SK-N-SH (cell line): ENCODE data around the gene ASCC1. TPM values are rescaled to one million over a fixed set of nuclear protein-coding genes. Genes with fewer than 3 reads are reported as not detected.

Experiments used
- CTCF ChIA-PET: fragments of 300-600, 350-600 bp; formaldehyde crosslinking; extraction: SDS; loops from one replicate; lab custom pipeline; 2021; lab: Yijun Ruan, JAX
- POLR2A ChIA-PET: fragments of 350-600 bp; sonication (Branson Sonifier 250); formaldehyde crosslinking; extraction: SDS; loops from one replicate; lab custom pipeline; 2020; ENCODE audit warnings: antibody characterized with exemption, inconsistent platforms; lab: Yijun Ruan, JAX
- DNase-seq: peaks from one replicate; pipeline ENCODE4 v3.0.0; 2012
- H2AFZ ChIP-seq: fragments of 200-600 bp; sonication (generic); 2 replicates; pipeline ENCODE4 v1.8.1; 2016; ENCODE audit warnings: antibody characterized with exemption, mild to moderate bottlenecking, low read depth
- H3F3A ChIP-seq: fragments of 200-600 bp; sonication (generic); replicated peaks from 2 replicates; pipeline ENCODE3; 2016; ENCODE audit warnings: antibody characterized with exemption, mild to moderate bottlenecking; ENCODE audit not compliant: insufficient read depth
- H3K27ac ChIP-seq, 2 experiments: fragments of 200-500 bp in 1 of 2; fragments of 200-600 bp in 1 of 2; sonication (Bioruptor generic) in 1 of 2; sonication (generic), shearing (Covaris generic) in 1 of 2; 2 replicates each; pipeline versions ENCODE4 v1.5.1 to v1.6.1; 2014 to 2016; ENCODE audit warnings: low read depth in 2 of 2, inconsistent platforms in 1 of 2, low read length in 1 of 2, mild to moderate bottlenecking in 1 of 2, mixed read lengths in 1 of 2
- H3K27me3 ChIP-seq: fragments of 200-600 bp; sonication (generic), shearing (Covaris generic); 2 replicates; pipeline ENCODE4 v1.6.1; 2016; ENCODE audit warnings: mixed run types; ENCODE audit not compliant: insufficient read depth
- H3K36me3 ChIP-seq, 2 experiments: fragments of 200-500 bp in 1 of 2; fragments of 200-600 bp in 1 of 2; sonication (Bioruptor generic) in 1 of 2; sonication (generic) in 1 of 2; replicated peaks in 1 of 2; 2 replicates each; pipeline versions ENCODE3 to v1.5.1; 2014 to 2016; ENCODE audit warnings: low read length in 1 of 2, mild to moderate bottlenecking in 1 of 2; ENCODE audit not compliant: insufficient read depth in 2 of 2, control insufficient read depth in 1 of 2
- H3K4me1 ChIP-seq, 2 experiments: fragments of 200-500 bp in 1 of 2; fragments of 200-600 bp in 1 of 2; sonication (Bioruptor generic) in 1 of 2; sonication (generic), shearing (Covaris generic) in 1 of 2; 2 replicates each; pipeline versions ENCODE4 v1.5.1 to v1.6.1; 2014 to 2016; ENCODE audit warnings: low read depth in 1 of 2, low read length in 1 of 2, mixed run types in 1 of 2; ENCODE audit not compliant: insufficient read depth in 2 of 2, control insufficient read depth in 1 of 2
- H3K4me2 ChIP-seq: fragments of 200-600 bp; sonication (generic), shearing (Covaris generic); 2 replicates; pipeline ENCODE4 v1.6.1; 2017; ENCODE audit warnings: mixed run types
- H3K4me3 ChIP-seq, 2 experiments: fragments of 200-500 bp in 1 of 2; fragments of 200-600 bp in 1 of 2; sonication (Bioruptor generic) in 1 of 2; sonication (generic), shearing (Covaris generic) in 1 of 2; 2 replicates each; pipeline versions ENCODE4 v1.5.1 to v1.8.1; 2014 to 2016; ENCODE audit warnings: low read depth in 2 of 2, inconsistent platforms in 1 of 2, low read length in 1 of 2, mild to moderate bottlenecking in 1 of 2, mixed read lengths in 1 of 2, moderate library complexity in 1 of 2
- H3K79me2 ChIP-seq: fragments of 200-600 bp; sonication (generic); 2 replicates; pipeline ENCODE4 v1.8.1; 2017; ENCODE audit warnings: mild to moderate bottlenecking; ENCODE audit not compliant: insufficient read depth
- H3K9ac ChIP-seq: fragments of 200-600 bp; sonication (generic); 2 replicates; pipeline ENCODE4 v1.6.1; 2017; ENCODE audit warnings: mixed run types
- H3K9me2 ChIP-seq: fragments of 200-600 bp; sonication (generic); 2 replicates; pipeline ENCODE4 v1.6.1; 2017; ENCODE audit warnings: mixed run types
- H3K9me3 ChIP-seq: fragments of 200-600 bp; sonication (generic); 2 replicates; pipeline ENCODE4 v1.6.1; 2017; ENCODE audit warnings: mixed run types, mild to moderate bottlenecking, moderate library complexity
- H4K20me1 ChIP-seq: fragments of 200-600 bp; sonication (generic); 2 replicates; pipeline ENCODE4 v1.6.1; 2017; ENCODE audit warnings: mild to moderate bottlenecking, mixed run types; ENCODE audit not compliant: insufficient read depth
- ELF1 ChIP-seq: IDR thresholded peaks from 2 replicates; pipeline ENCODE4 v1.4.0; 2012
- EP300 ChIP-seq, 2 experiments: IDR thresholded peaks; 2 replicates each; pipeline versions ENCODE4 v1.4.0 to v1.6.1; 2012; ENCODE audit warnings: borderline replicate concordance in 1 of 2, low read depth in 1 of 2, low read length in 1 of 2
- EZH2phosphoT487 ChIP-seq: fragments of 200-600 bp; sonication (generic); IDR thresholded peaks from 2 replicates; pipeline ENCODE4 v1.6.1; 2017; ENCODE audit warnings: low read depth, mixed run types, mild to moderate bottlenecking, antibody characterized with exemption, moderate library complexity, borderline replicate concordance
- FOSL2 ChIP-seq: IDR thresholded peaks from 2 replicates; pipeline ENCODE4 v1.4.0; 2012; ENCODE audit warnings: low read depth, mild to moderate bottlenecking, moderate library complexity, borderline replicate concordance
- FOXJ3 ChIP-seq: sonication (generic); formaldehyde crosslinking; IDR thresholded peaks from 2 replicates; pipeline ENCODE4 v1.5.1; 2020; ENCODE audit warnings: mild to moderate bottlenecking, missing genetic modification reagents
- GABPA ChIP-seq: IDR thresholded peaks from 2 replicates; pipeline ENCODE4 v1.4.0; 2012; ENCODE audit warnings: low read depth, mild to moderate bottlenecking
- GATA2 ChIP-seq: sonication (generic); formaldehyde crosslinking; IDR thresholded peaks from 2 replicates; pipeline ENCODE4 v1.5.0; 2020; ENCODE audit warnings: mild to moderate bottlenecking, missing genetic modification reagents
- MEF2A ChIP-seq: IDR thresholded peaks from 2 replicates; pipeline ENCODE4 v1.4.0; 2012; ENCODE audit warnings: low read depth, borderline replicate concordance
- MXI1 ChIP-seq: IDR thresholded peaks from 2 replicates; pipeline ENCODE4 v1.6.1; 2012; ENCODE audit warnings: mild to moderate bottlenecking, low read depth, low read length, improper control_type of control experiment
- NFIC ChIP-seq: IDR thresholded peaks from 2 replicates; pipeline ENCODE4 v1.4.0; 2012; ENCODE audit warnings: borderline replicate concordance
- PBX3 ChIP-seq: IDR thresholded peaks from 2 replicates; pipeline ENCODE4; 2012
- POLR2AphosphoS5 ChIP-seq: IDR thresholded peaks from 2 replicates; pipeline ENCODE4 v1.6.1; 2012; ENCODE audit warnings: low read depth, low read length
- SIN3A ChIP-seq: IDR thresholded peaks from 2 replicates; pipeline ENCODE4 v1.6.1; 2012; ENCODE audit warnings: low read depth, mild to moderate bottlenecking, low read length, moderate library complexity, borderline replicate concordance
- SMC3 ChIP-seq: IDR thresholded peaks from 2 replicates; pipeline ENCODE4 v1.6.1; 2012; ENCODE audit warnings: low read depth, low read length, improper control_type of control experiment
- TCF12 ChIP-seq: IDR thresholded peaks from 2 replicates; pipeline ENCODE4 v1.4.0; 2012
- TEAD4 ChIP-seq: IDR thresholded peaks from 2 replicates; pipeline ENCODE4 v1.4.0; 2012; ENCODE audit warnings: mild to moderate bottlenecking, borderline replicate concordance; ENCODE audit not compliant: insufficient read depth
- USF1 ChIP-seq: IDR thresholded peaks from 2 replicates; pipeline ENCODE4 v1.4.0; 2012; ENCODE audit warnings: low read depth, borderline replicate concordance
- YY1 ChIP-seq: IDR thresholded peaks from 2 replicates; pipeline ENCODE4 v1.4.0; 2012; ENCODE audit warnings: low read depth, mild to moderate bottlenecking
- WGBS: methylation state at CpG from one replicate; pipeline ENCODE4 v1.1.6; 2017; ENCODE audit warnings: low lambda C conversion rate; 5-methylcytosine and 5-hydroxymethylcytosine counted together
- polyA plus RNA-seq, 3 experiments: library from polyadenylated mRNA; depleted of rRNA; stranded (reverse); fragments of >200 nt; gene quantifications; 2 replicates each; pipeline ENCODE4 v1.2.3, GENCODE V29; 2012
- TF ChIP-seq, protein P1 (sequence below): fragments of 150-350 bp; IDR thresholded peaks from 2 replicates; pipeline ENCODE4 v1.6.1; 2017; ENCODE audit warnings: antibody characterized with exemption, low read length, low read depth, borderline replicate concordance
- TF ChIP-seq, protein P2 (sequence below): fragments of 200-600 bp; sonication (generic); IDR thresholded peaks from 2 replicates; pipeline ENCODE4 v1.6.1; 2017; ENCODE audit warnings: antibody characterized with exemption, mild to moderate bottlenecking, moderate library complexity

ASCC1 gene
- polyA plus RNA-seq, 1 of the 3 experiments (the other 2 are of a cell fraction) = 15.0 TPM

- no peaks in the 10 kb centered on the region for H3K79me2 ChIP-seq
- no peak overlapping the region for H3K9ac ChIP-seq
- no peak overlapping the region for H3K27ac ChIP-seq
- no peaks in the 10 kb centered on the region for H4K20me1 ChIP-seq
- H3K36me3 ChIP-seq = no peaks in the 10 kb centered on the region
- no peaks in the 10 kb centered on the region for H3F3A ChIP-seq
- peaks cover 10% of the 10 kb centered on the region; the same call in 1 of the 2 replicates for H3K27me3 ChIP-seq
- H2AFZ ChIP-seq = no peak overlapping the region
- H3K9me3 ChIP-seq = no peaks in the 10 kb centered on the region
- H3K9me2 ChIP-seq = no peaks in the 10 kb centered on the region
- CTCF ChIA-PET = interaction anchor here (1.0 to 1.7 kb wide), 3 partner anchors 13 to 193 kb away, joined by 4 read pairs; no protein-coding TSS in a partner anchor
- no peak for DNase-seq
- WGBS = 95% methylated on average over 3 of the region's 3 CpGs
- H3K4me1 ChIP-seq = peaks cover 0 to 8% of the 10 kb centered on the region in 2 experiments; a peak in 1 of 4 replicates
- POLR2A ChIA-PET = no interaction called here
- TF ChIP-seq POLR2AphosphoS5 (no peak), FOSL2 (no peak), EP300 (IDR thresholded peaks at IDR 0.05; ENCODE audit: borderline replicate concordance in 1 of 2, low read depth in 1 of 2, low read length in 1 of 2) (no peak), USF1 (no peak), SIN3A (no peak), PBX3 (no peak), MEF2A (no peak), GATA2 (CRISPR knock-in tag) (no peak), NFIC (no peak), TEAD4 (no peak), YY1 (no peak), EZH2phosphoT487 (no peak), GABPA (no peak), TCF12 (no peak), FOXJ3 (no peak), SMC3 (no peak), MXI1 (no peak), ELF1 (no peak)
- TF ChIP-seq, protein P1, sequence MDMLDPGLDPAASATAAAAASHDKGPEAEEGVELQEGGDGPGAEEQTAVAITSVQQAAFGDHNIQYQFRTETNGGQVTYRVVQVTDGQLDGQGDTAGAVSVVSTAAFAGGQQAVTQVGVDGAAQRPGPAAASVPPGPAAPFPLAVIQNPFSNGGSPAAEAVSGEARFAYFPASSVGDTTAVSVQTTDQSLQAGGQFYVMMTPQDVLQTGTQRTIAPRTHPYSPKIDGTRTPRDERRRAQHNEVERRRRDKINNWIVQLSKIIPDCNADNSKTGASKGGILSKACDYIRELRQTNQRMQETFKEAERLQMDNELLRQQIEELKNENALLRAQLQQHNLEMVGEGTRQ = no peak
- TF ChIP-seq, protein P2, sequence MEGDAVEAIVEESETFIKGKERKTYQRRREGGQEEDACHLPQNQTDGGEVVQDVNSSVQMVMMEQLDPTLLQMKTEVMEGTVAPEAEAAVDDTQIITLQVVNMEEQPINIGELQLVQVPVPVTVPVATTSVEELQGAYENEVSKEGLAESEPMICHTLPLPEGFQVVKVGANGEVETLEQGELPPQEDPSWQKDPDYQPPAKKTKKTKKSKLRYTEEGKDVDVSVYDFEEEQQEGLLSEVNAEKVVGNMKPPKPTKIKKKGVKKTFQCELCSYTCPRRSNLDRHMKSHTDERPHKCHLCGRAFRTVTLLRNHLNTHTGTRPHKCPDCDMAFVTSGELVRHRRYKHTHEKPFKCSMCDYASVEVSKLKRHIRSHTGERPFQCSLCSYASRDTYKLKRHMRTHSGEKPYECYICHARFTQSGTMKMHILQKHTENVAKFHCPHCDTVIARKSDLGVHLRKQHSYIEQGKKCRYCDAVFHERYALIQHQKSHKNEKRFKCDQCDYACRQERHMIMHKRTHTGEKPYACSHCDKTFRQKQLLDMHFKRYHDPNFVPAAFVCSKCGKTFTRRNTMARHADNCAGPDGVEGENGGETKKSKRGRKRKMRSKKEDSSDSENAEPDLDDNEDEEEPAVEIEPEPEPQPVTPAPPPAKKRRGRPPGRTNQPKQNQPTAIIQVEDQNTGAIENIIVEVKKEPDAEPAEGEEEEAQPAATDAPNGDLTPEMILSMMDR = no peak
- H3K4me3 ChIP-seq = no peak overlapping the region
- H3K4me2 ChIP-seq = no peak overlapping the region
Measured at GRCh38 chr10:72090326-72090725, 125.8 kb downstream of the ASCC1 start.
